Measurements from ENCODE around the gene TIMM50. TPM values are rescaled to one million over a fixed set of nuclear protein-coding genes. Genes with fewer than 3 reads are reported as not detected.

TIMM50 gene
- polyA plus RNA-seq, 1 of the 3 experiments (the other 2 are of a cell fraction): 98.1 TPM

GRCh38 chr19:39532233-39533002 lies 51.8 kb downstream of the TIMM50 start, which contains the start of gene EID2B:
Gene EID2B, minus strand, starts transcription at chr19:39532852. Its CDS starts 50 bp downstream, at chr19:39532802.
- no peaks in the 10 kb centered on the region for H3K9me2 ChIP-seq
- H3K9ac ChIP-seq: peak within 1 kb of the TSS; percentile 84
- H3K79me2 ChIP-seq (ENCODE audit: insufficient read depth): peaks cover 48% of the 10 kb centered on the region
- H3K4me2 ChIP-seq: peak within 1 kb of the TSS; percentile 81
- peak within 1 kb of the TSS; percentile 76 to 83 for H3K4me3 ChIP-seq (ENCODE audit: low read depth in 2 of 2, low read length in 1 of 2)
- WGBS (ENCODE audit: low lambda C conversion rate): 1% methylated on average over 41 of the region's 65 CpGs
- H3F3A ChIP-seq (replicated peaks; ENCODE audit: insufficient read depth): no peaks in the 10 kb centered on the region
- peak; percentile 95 for DNase-seq
- peak within 1 kb of the TSS; percentile 54 to 77 for H3K27ac ChIP-seq (ENCODE audit: low read depth in 2 of 2, low read length in 1 of 2)
- H4K20me1 ChIP-seq (ENCODE audit: insufficient read depth): no peaks in the 10 kb centered on the region; the same call in 1 of the 2 replicates
- peak within 1 kb of the TSS; percentile 68; the same call in 1 of the 2 replicates for H2AFZ ChIP-seq (ENCODE audit: low read depth)
- ChIA-PET CTCF (interaction anchor here (0.6 to 6.5 kb wide), 43 partner anchors 8 to 135 kb away, joined by 3 to 96 read pairs (median 7); partner anchors contain the start of genes DLL3, PLEKHG2, RPS16 and SELENOV), POLR2A (interaction anchor here (0.7 to 1.2 kb wide), 5 partner anchors 34 to 141 kb away, joined by 3 to 5 read pairs (median 3); partner anchors contain the start of genes MED29, PAF1 and RPS16)
- no peaks in the 10 kb centered on the region; a peak in 2 of 4 replicates for H3K4me1 ChIP-seq (ENCODE audit: control insufficient read depth in 1 of 2, insufficient read depth in 2 of 2, low read depth in 1 of 2, low read length in 1 of 2)
- H3K9me3 ChIP-seq: no peaks in the 10 kb centered on the region
- peaks cover 0 to 6% of the 10 kb centered on the region in 2 experiments for H3K36me3 ChIP-seq (replicated peaks in 1 of 2; ENCODE audit: control insufficient read depth in 1 of 2, insufficient read depth in 2 of 2, low read length in 1 of 2)
- H3K27me3 ChIP-seq (ENCODE audit: insufficient read depth): no peaks in the 10 kb centered on the region
- TF ChIP-seq NFIC (IDR thresholded peaks at IDR 0.05; ENCODE audit: borderline replicate concordance) (peak; percentile 15; the same call in 1 of the 2 replicates), EP300 (IDR thresholded peaks at IDR 0.05; ENCODE audit: borderline replicate concordance in 1 of 2, low read depth in 1 of 2, low read length in 1 of 2) (no peak), SIN3A (IDR thresholded peaks at IDR 0.05; ENCODE audit: borderline replicate concordance, low read depth, low read length) (no peak), TEAD4 (IDR thresholded peaks at IDR 0.05; ENCODE audit: borderline replicate concordance, insufficient read depth) (no peak), CTCF (IDR thresholded peaks at IDR 0.05) (peak; percentile 92), SMC3 (IDR thresholded peaks at IDR 0.05; ENCODE audit: low read depth, low read length) (peak; percentile 82), JUND (IDR thresholded peaks at IDR 0.05) (no peak), FOXM1 (IDR thresholded peaks at IDR 0.05; ENCODE audit: low read depth) (no peak), RFX5 (IDR thresholded peaks at IDR 0.05; ENCODE audit: low read length) (no peak), FOXJ3 (CRISPR knock-in tag; IDR thresholded peaks at IDR 0.05) (no peak), USF1 (IDR thresholded peaks at IDR 0.05; ENCODE audit: borderline replicate concordance, low read depth) (no peak; the same call in 1 of the 2 replicates), TAF1 (IDR thresholded peaks at IDR 0.05; ENCODE audit: borderline replicate concordance, low read depth, low read length) (peak; percentile 73), RXRA (IDR thresholded peaks at IDR 0.05; ENCODE audit: borderline replicate concordance, low read depth) (no peak), IRF3 (IDR thresholded peaks at IDR 0.05; ENCODE audit: low read depth, low read length) (no peak), ZBTB33 (IDR thresholded peaks at IDR 0.05; ENCODE audit: borderline replicate concordance, low read depth) (no peak), GATA2 (CRISPR knock-in tag; IDR thresholded peaks at IDR 0.05) (no peak), CHD2 (IDR thresholded peaks at IDR 0.05; ENCODE audit: low read length, partially characterized antibody) (peak; percentile 30), MEF2A (IDR thresholded peaks at IDR 0.05; ENCODE audit: borderline replicate concordance, low read depth) (no peak), NRF1 (IDR thresholded peaks at IDR 0.05; ENCODE audit: low read depth, low read length) (peak; percentile 99), FOSL2 (IDR thresholded peaks at IDR 0.05; ENCODE audit: borderline replicate concordance, low read depth) (no peak)
- TF ChIP-seq, protein P1, sequence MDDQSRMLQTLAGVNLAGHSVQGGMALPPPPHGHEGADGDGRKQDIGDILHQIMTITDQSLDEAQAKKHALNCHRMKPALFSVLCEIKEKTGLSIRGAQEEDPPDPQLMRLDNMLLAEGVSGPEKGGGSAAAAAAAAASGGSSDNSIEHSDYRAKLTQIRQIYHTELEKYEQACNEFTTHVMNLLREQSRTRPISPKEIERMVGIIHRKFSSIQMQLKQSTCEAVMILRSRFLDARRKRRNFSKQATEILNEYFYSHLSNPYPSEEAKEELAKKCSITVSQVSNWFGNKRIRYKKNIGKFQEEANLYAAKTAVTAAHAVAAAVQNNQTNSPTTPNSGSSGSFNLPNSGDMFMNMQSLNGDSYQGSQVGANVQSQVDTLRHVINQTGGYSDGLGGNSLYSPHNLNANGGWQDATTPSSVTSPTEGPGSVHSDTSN (IDR thresholded peaks at IDR 0.05): no peak
- TF ChIP-seq, protein P2, sequence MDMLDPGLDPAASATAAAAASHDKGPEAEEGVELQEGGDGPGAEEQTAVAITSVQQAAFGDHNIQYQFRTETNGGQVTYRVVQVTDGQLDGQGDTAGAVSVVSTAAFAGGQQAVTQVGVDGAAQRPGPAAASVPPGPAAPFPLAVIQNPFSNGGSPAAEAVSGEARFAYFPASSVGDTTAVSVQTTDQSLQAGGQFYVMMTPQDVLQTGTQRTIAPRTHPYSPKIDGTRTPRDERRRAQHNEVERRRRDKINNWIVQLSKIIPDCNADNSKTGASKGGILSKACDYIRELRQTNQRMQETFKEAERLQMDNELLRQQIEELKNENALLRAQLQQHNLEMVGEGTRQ (IDR thresholded peaks at IDR 0.05; ENCODE audit: borderline replicate concordance, low read depth, low read length): no peak
